ENCODE results near the gene DBX1.
"Not testable (repeated sequence)": the region's sequence is repeated elsewhere in the genome, so short reads cannot be mapped to it uniquely, and the experiment has no call there.

Gene DBX1

GRCh38 chr11:20160425-20161229 lies at the start of gene DBX1:
DBX1 (minus strand) TSS chr11:20160475; CDS start chr11:20160324, 151 bp downstream.
- DNase-seq (ENCODE audit: low read depth in 2 of 3, low spot score in 1 of 3) = no peak

- DNase-seq (ENCODE audit: low read depth in 2 of 3, low spot score in 1 of 3) = no peak
Observed at GRCh38 chr11:20208622-20209111, 48.4 kb upstream of the DBX1 start.

- DNase-seq (ENCODE audit: low read depth in 2 of 3, low spot score in 1 of 3) = no peak
Observed at GRCh38 chr11:20207781-20208621, 47.7 kb upstream of the DBX1 start.

GRCh38 chr11:20205807-20206206 lies 45.5 kb upstream of the DBX1 start:
- DNase-seq (ENCODE audit: low read depth in 2 of 3, low spot score in 1 of 3) = no peak

- no peak for DNase-seq (ENCODE audit: low read depth in 2 of 3, low spot score in 1 of 3)
Observed at GRCh38 chr11:20204681-20205080, 44.4 kb upstream of the DBX1 start.

GRCh38 chr11:20203831-20204230 lies 43.6 kb upstream of the DBX1 start:
- no peak for DNase-seq (ENCODE audit: low read depth in 2 of 3, low spot score in 1 of 3)

GRCh38 chr11:20201231-20201630 lies 41.0 kb upstream of the DBX1 start:
- no peak for DNase-seq (ENCODE audit: low read depth in 2 of 3, low spot score in 1 of 3)

- not testable (repeated sequence) for DNase-seq (ENCODE audit: low read depth in 2 of 3, low spot score in 1 of 3)
Observed at GRCh38 chr11:20200331-20200955, 40.2 kb upstream of the DBX1 start.

- no peak for DNase-seq (ENCODE audit: low read depth in 2 of 3, low spot score in 1 of 3)
Observed at GRCh38 chr11:20197881-20198280, 37.6 kb upstream of the DBX1 start.

GRCh38 chr11:20194470-20194869 lies 34.2 kb upstream of the DBX1 start:
- no peak for DNase-seq (ENCODE audit: low read depth in 2 of 3, low spot score in 1 of 3)

GRCh38 chr11:20193307-20193706 lies 33.0 kb upstream of the DBX1 start:
- DNase-seq (ENCODE audit: low read depth in 2 of 3, low spot score in 1 of 3) = no peak

- DNase-seq (ENCODE audit: low read depth in 2 of 3, low spot score in 1 of 3) = no peak
Observed at GRCh38 chr11:20192641-20193040, 32.4 kb upstream of the DBX1 start.

GRCh38 chr11:20192151-20192550 lies 31.9 kb upstream of the DBX1 start:
- DNase-seq (ENCODE audit: low read depth in 2 of 3, low spot score in 1 of 3) = no peak

- DNase-seq (ENCODE audit: low read depth in 2 of 3, low spot score in 1 of 3) = no peak
Observed at GRCh38 chr11:20178976-20179375, 18.7 kb upstream of the DBX1 start.

GRCh38 chr11:20177136-20177535 lies 16.9 kb upstream of the DBX1 start:
- no peak for DNase-seq (ENCODE audit: low read depth in 2 of 3, low spot score in 1 of 3)

GRCh38 chr11:20172721-20173447 lies 12.6 kb upstream of the DBX1 start:
- no peak for DNase-seq (ENCODE audit: low read depth in 2 of 3, low spot score in 1 of 3)

- DNase-seq (ENCODE audit: low read depth in 2 of 3, low spot score in 1 of 3) = no peak
Observed at GRCh38 chr11:20163783-20164481, 3.7 kb upstream of the DBX1 start.

- DNase-seq (ENCODE audit: low read depth in 2 of 3, low spot score in 1 of 3) = no peak
Observed at GRCh38 chr11:20162824-20163782, 2.8 kb upstream of the DBX1 start.
